Measurements from ENCODE around the gene METTL4.

DNA sequence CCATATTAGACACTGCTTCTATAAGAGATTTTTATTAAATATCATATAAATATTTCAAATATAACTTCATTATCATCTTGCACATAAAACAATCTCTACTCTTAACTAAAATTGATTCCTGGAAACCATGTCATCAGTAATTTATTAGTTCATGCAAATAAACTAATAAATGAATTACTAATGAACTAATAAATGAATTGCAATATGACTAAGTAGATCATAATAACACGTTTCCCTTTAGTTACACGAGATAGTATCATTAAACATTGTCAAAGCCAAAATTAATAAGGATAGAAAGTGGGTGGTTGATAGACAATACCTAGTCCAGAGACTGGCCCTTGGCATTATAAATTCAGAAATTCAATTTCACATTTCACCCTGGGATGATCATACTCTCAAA is 26.1 kb downstream of the METTL4 start:
- TF ChIP-seq SUZ12 (IDR thresholded peaks at IDR 0.05; ENCODE audit: extremely low read depth, insufficient read depth, insufficient read length) (no peak), ZNF274 (IDR thresholded peaks at IDR 0.05; ENCODE audit: low read depth, low read length) (no peak)

Measured in NT2/D1 (cell line).